OCI-LY1 (cell line): Measurements from ENCODE around the gene GABRD.

Experiments used
- H2AFZ ChIP-seq: fragments of 200-600 bp; sonication (generic), shearing (Covaris generic); 2 replicates; pipeline ENCODE4 v1.6.0; 2014; ENCODE audit warnings: antibody characterized with exemption, mild to moderate bottlenecking, low read length
- H3F3A ChIP-seq: fragments of 200-600 bp; sonication (generic), shearing (Covaris generic); 2 replicates; pipeline ENCODE4 v1.6.0; 2014; ENCODE audit warnings: mild to moderate bottlenecking, antibody characterized with exemption, low read length, moderate library complexity; ENCODE audit not compliant: insufficient read depth
- H3K27ac ChIP-seq: fragments of 200-600 bp; sonication (generic); 2 replicates; pipeline ENCODE4 v1.5.1; 2014; ENCODE audit warnings: low read length, mixed run types, mild to moderate bottlenecking, low read depth; ENCODE audit not compliant: poor library complexity, severe bottlenecking
- H3K27me3 ChIP-seq: fragments of 200-600 bp; sonication (generic); 2 replicates; pipeline ENCODE4 v1.6.0; 2014; ENCODE audit warnings: antibody characterized with exemption, mild to moderate bottlenecking, low read length, moderate library complexity; ENCODE audit not compliant: insufficient read depth
- H3K36me3 ChIP-seq: fragments of 200-600 bp; sonication (generic); 2 replicates; pipeline ENCODE4 v1.6.1; 2014; ENCODE audit warnings: mild to moderate bottlenecking, antibody characterized with exemption, low read length, moderate library complexity, mixed read lengths; ENCODE audit not compliant: insufficient read depth
- H3K4me1 ChIP-seq: fragments of 200-600 bp; sonication (generic); 2 replicates; pipeline ENCODE4 v1.5.1; 2014; ENCODE audit warnings: mild to moderate bottlenecking, low read length, moderate library complexity; ENCODE audit not compliant: insufficient read depth, severe bottlenecking
- H3K4me2 ChIP-seq: fragments of 200-600 bp; sonication (generic), shearing (Covaris generic); 2 replicates; pipeline ENCODE4 v1.6.1; 2014; ENCODE audit warnings: low read length
- H3K4me3 ChIP-seq: fragments of 200-600 bp; sonication (generic); 2 replicates; pipeline ENCODE4 v1.5.1; 2014; ENCODE audit warnings: low read length, low read depth, mild to moderate bottlenecking, mixed read lengths; ENCODE audit not compliant: poor library complexity, severe bottlenecking
- H3K79me2 ChIP-seq: fragments of 200-600 bp; shearing (Covaris generic); 2 replicates; pipeline ENCODE4 v1.6.1; 2016; ENCODE audit warnings: mixed run types, low read length, mixed read lengths; ENCODE audit not compliant: insufficient read depth
- H3K9ac ChIP-seq: fragments of 200-600 bp; sonication (generic), shearing (Covaris generic); 2 replicates; pipeline ENCODE4 v1.6.1; 2014; ENCODE audit warnings: mild to moderate bottlenecking, low read length, mixed read lengths
- H3K9me2 ChIP-seq: fragments of 200-600 bp; sonication (generic), shearing (Covaris generic); 2 replicates; pipeline ENCODE4 v1.6.1; 2014; ENCODE audit warnings: low read depth, mild to moderate bottlenecking, low read length, mixed read lengths
- H3K9me3 ChIP-seq: fragments of 200-600 bp; shearing (Covaris generic); 2 replicates; pipeline ENCODE4 v1.6.1; 2014; ENCODE audit warnings: low read length, mixed read lengths
- H4K20me1 ChIP-seq: fragments of 200-600 bp; sonication (generic), shearing (Covaris generic); 2 replicates; pipeline ENCODE4 v1.6.0; 2016; ENCODE audit warnings: mild to moderate bottlenecking, low read length; ENCODE audit not compliant: insufficient read depth
- CTCF ChIP-seq: fragments of 200-600 bp; sonication (generic), shearing (Covaris generic); IDR thresholded peaks from 2 replicates; pipeline ENCODE4 v1.5.1; 2017; ENCODE audit warnings: mild to moderate bottlenecking, antibody characterized with exemption, low read length, moderate library complexity, mixed read lengths
- EZH2 ChIP-seq: fragments of 200-600 bp; sonication (generic), shearing (Covaris generic); IDR thresholded peaks from 2 replicates; pipeline ENCODE4 v1.8.0; 2017; ENCODE audit warnings: borderline replicate concordance, mixed run types, mild to moderate bottlenecking, antibody characterized with exemption, low read length, moderate library complexity, mixed read lengths

The GABRD gene

GRCh38 chr1:2027961-2028583, 8.9 kb downstream of the GABRD start:
- H3K9ac ChIP-seq = no peak overlapping the region
- H3K36me3 ChIP-seq = no peaks in the 10 kb centered on the region
- no peaks in the 10 kb centered on the region for H3K9me3 ChIP-seq
- no peaks in the 10 kb centered on the region for H4K20me1 ChIP-seq
- TF ChIP-seq CTCF (no peak), EZH2 (no peak)
- H3K4me1 ChIP-seq = no peaks in the 10 kb centered on the region
- H2AFZ ChIP-seq = no peak overlapping the region
- H3K27ac ChIP-seq = no peak overlapping the region
- no peaks in the 10 kb centered on the region for H3F3A ChIP-seq
- H3K4me2 ChIP-seq = no peak overlapping the region; the same call in 1 of the 2 replicates
- H3K9me2 ChIP-seq = no peaks in the 10 kb centered on the region
- no peaks in the 10 kb centered on the region for H3K79me2 ChIP-seq
- 0 out of 2 replicates have a peak, but pooled peaks cover 3% of the 10 kb centered on the region for H3K27me3 ChIP-seq
- no peak overlapping the region for H3K4me3 ChIP-seq

DNA sequence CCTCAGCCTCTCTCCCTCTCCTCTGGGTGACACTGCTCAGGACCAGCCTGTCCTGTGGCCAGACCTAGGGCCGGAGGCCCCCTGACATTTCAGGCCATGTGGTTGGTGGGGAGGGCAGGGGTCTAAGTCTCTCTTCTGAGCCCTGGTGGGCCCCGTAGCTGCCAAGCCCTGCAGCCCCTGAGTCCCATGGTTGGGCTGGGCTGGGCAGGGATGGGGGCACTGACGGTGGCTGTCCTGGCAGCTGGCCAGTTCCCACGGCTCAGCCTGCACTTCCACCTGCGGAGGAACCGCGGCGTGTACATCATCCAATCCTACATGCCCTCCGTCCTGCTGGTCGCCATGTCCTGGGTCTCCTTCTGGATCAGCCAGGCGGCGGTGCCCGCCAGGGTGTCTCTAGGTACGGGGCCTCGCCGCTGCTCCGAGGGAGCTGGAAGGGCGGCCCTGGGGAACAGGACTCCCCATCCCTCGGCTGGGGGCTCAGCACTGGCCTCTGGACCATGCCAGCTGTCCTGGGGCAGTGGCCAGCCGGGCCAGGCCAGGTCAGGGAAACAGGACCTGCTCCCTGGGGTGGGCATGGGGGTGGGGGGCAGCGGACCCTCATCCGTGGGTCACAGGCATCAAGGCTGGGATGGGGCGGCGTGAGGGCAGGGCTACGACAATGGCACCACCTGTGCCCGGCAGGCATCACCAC, 9.9 kb downstream of the GABRD start:
- H4K20me1 ChIP-seq = no peaks in the 10 kb centered on the region
- H3F3A ChIP-seq = no peaks in the 10 kb centered on the region
- no peak for TF ChIP-seq CTCF
- no peak for TF ChIP-seq EZH2
- H3K4me3 ChIP-seq = no peak overlapping the region
- H3K9ac ChIP-seq = no peak overlapping the region
- no peak overlapping the region for H2AFZ ChIP-seq
- no peaks in the 10 kb centered on the region for H3K9me2 ChIP-seq
- H3K36me3 ChIP-seq = no peaks in the 10 kb centered on the region
- no peaks in the 10 kb centered on the region for H3K4me1 ChIP-seq
- H3K79me2 ChIP-seq = no peaks in the 10 kb centered on the region
- H3K4me2 ChIP-seq = no peak overlapping the region
- H3K9me3 ChIP-seq = no peaks in the 10 kb centered on the region
- no peak overlapping the region for H3K27ac ChIP-seq
- H3K27me3 ChIP-seq = 0 out of 2 replicates have a peak, but pooled peaks cover 3% of the 10 kb centered on the region

GRCh38 chr1:2029561-2029960, 10.4 kb downstream of the GABRD start:
- Histone ChIP-seq H3K4me3 (no peak overlapping the region), H3K4me1 (no peaks in the 10 kb centered on the region), H3F3A (no peaks in the 10 kb centered on the region), H3K4me2 (no peak overlapping the region), H3K9me3 (no peaks in the 10 kb centered on the region), H3K36me3 (no peaks in the 10 kb centered on the region), H3K9me2 (no peaks in the 10 kb centered on the region), H3K9ac (no peak overlapping the region), H3K27me3 (0 out of 2 replicates have a peak, but pooled peaks cover 3% of the 10 kb centered on the region), H2AFZ (no peak overlapping the region), H3K27ac (no peak overlapping the region), H3K79me2 (no peaks in the 10 kb centered on the region), H4K20me1 (no peaks in the 10 kb centered on the region)
- TF ChIP-seq CTCF (no peak), EZH2 (no peak)
